K562 (cell line): ENCODE results near the gene PLPPR2. TPM values are rescaled to one million over a fixed set of nuclear protein-coding genes. Genes with fewer than 3 reads are reported as not detected.
"Not testable (repeated sequence)": the region's sequence is repeated elsewhere in the genome, so short reads cannot be mapped to it uniquely, and the experiment has no call there.

ENCODE experiments used
- ATAC-seq: fragments of 200-7000 bp; cut with Tn5 transposase; 3 replicates; pipeline ENCODE4 v1.9.1; 2020; ENCODE audit warnings: moderate library complexity
- BruUV-seq: library from RNA; stranded (reverse); fragments of 400-500 nt; replicated peaks from 2 replicates; lab custom pipeline; 2021; lab: Mats Ljungman, UMichigan
- CTCF ChIA-PET: fragments of 300-600 bp; formaldehyde crosslinking; extraction: SDS; loops from one replicate; lab custom pipeline; 2021; ENCODE audit warnings: low intra/inter-chr PET ratio; lab: Yijun Ruan, JAX
- POLR2A ChIA-PET: fragments of 300-600, 350-650 bp; sonication (Branson Sonifier 250); formaldehyde crosslinking; extraction: SDS; loops from one replicate; lab custom pipeline; 2021; ENCODE audit warnings: antibody characterized with exemption, inconsistent platforms; lab: Yijun Ruan, JAX
- DNase-seq, 4 experiments: peaks; one replicate each; pipeline versions ENCODE4 v3.0.0 to v3.0.0-alpha.2; 2011 to 2018; ENCODE audit warnings: low spot score in 3 of 4, mixed read lengths in 3 of 4; ENCODE audit errors: extremely low read depth in 1 of 4
- FAIRE-seq: peaks from 2 replicates; lab custom pipeline; 2011; peaks lifted over from hg19 to GRCh38; lab: Jason Lieb, UNC
- H2AFZ ChIP-seq: 2 replicates; pipeline ENCODE4 v1.6.0; 2011; ENCODE audit warnings: low read depth, low read length, control low read depth, inconsistent platforms
- H3K27ac ChIP-seq: fragments of 200-600 bp; 3 replicates; pipeline ENCODE4 v1.8.0; 2011; ENCODE audit warnings: low read depth, mild to moderate bottlenecking, control low read depth, inconsistent platforms, low read length, moderate library complexity, mixed read lengths; ENCODE audit errors: extremely low read depth
- H3K27me3 ChIP-seq, 2 experiments: fragments of 300-600 bp in 1 of 2; 2 replicates in 1 of 2; 3 replicates in 1 of 2; pipeline versions ENCODE4 v1.6.0 to v1.8.0; 2011; ENCODE audit warnings: inconsistent platforms in 2 of 2, low read length in 2 of 2, mild to moderate bottlenecking in 1 of 2, mixed read lengths in 1 of 2, moderate library complexity in 1 of 2; ENCODE audit not compliant: control insufficient read depth in 2 of 2, insufficient read depth in 2 of 2
- H3K36me3 ChIP-seq: fragments of 300-600 bp; 3 replicates; pipeline ENCODE4 v1.8.0; 2011; ENCODE audit warnings: mild to moderate bottlenecking, low read length, inconsistent platforms; ENCODE audit not compliant: control insufficient read depth, insufficient read depth
- H3K4me1 ChIP-seq, 2 experiments: fragments of 200-600 bp in 1 of 2; replicated peaks in 1 of 2; 2 replicates in 1 of 2; 3 replicates in 1 of 2; pipeline versions ENCODE4 v1.5.1 to v1.8.0; 2011; ENCODE audit warnings: inconsistent platforms in 2 of 2, low read length in 2 of 2, mild to moderate bottlenecking in 1 of 2, mixed read lengths in 1 of 2, moderate library complexity in 1 of 2; ENCODE audit not compliant: control insufficient read depth in 2 of 2, insufficient read depth in 2 of 2
- H3K4me2 ChIP-seq: 2 replicates; pipeline ENCODE4 v1.6.1; 2011; ENCODE audit warnings: low read length, control low read depth, inconsistent platforms, mixed read lengths; ENCODE audit not compliant: insufficient read depth
- H3K4me3 ChIP-seq: fragments of 200-600 bp; sonication (generic), shearing (Covaris generic); 2 replicates; pipeline ENCODE4 v1.5.1; 2016; ENCODE audit warnings: control low read depth, inconsistent platforms
- H3K79me2 ChIP-seq: fragments of 200-600 bp; 3 replicates; pipeline ENCODE4 v1.8.0; 2011; ENCODE audit warnings: low read length, inconsistent platforms; ENCODE audit not compliant: control insufficient read depth, insufficient read depth
- H3K9ac ChIP-seq, 2 experiments: 2 replicates each; pipeline versions ENCODE4 v1.6.0 to v1.6.1; 2011; ENCODE audit warnings: low read depth in 2 of 2, low read length in 2 of 2, control low read depth in 1 of 2, inconsistent platforms in 1 of 2, mild to moderate bottlenecking in 1 of 2, mixed read lengths in 1 of 2; ENCODE audit not compliant: insufficient read depth in 1 of 2
- H3K9me1 ChIP-seq: one replicate; pipeline ENCODE4 v1.6.0; 2011; ENCODE audit warnings: inconsistent platforms, mild to moderate bottlenecking, low read length, moderate library complexity; ENCODE audit not compliant: control insufficient read depth, insufficient read depth
- H3K9me3 ChIP-seq: replicated peaks from 2 replicates; pipeline ENCODE4 v1.5.1; 2011; ENCODE audit warnings: low read depth, low read length, inconsistent platforms; ENCODE audit not compliant: control insufficient read depth, insufficient read depth
- H4K20me1 ChIP-seq: replicated peaks from 2 replicates; pipeline ENCODE4 v1.6.1; 2011; ENCODE audit warnings: low read length, inconsistent platforms, mixed read lengths; ENCODE audit not compliant: control insufficient read depth, insufficient read depth
- CREB5 ChIP-seq: fragments of 250-450 bp; sonication (Bioruptor Pico); IDR thresholded peaks from 2 replicates; pipeline ENCODE4 v1.5.0; 2020; ENCODE audit warnings: mild to moderate bottlenecking
- ZNF121 ChIP-seq: sonication (generic); formaldehyde crosslinking; conservative IDR thresholded peaks from 2 replicates; pipeline ENCODE4 v1.8.0; 2022; ENCODE audit warnings: missing genetic modification reagents
- WGBS: fragments of 100-300 bp; shearing (Covaris generic); methylation state at CpG from one replicate; pipeline ENCODE4 v1.1.6; 2016; ENCODE audit warnings: low coverage, mixed read lengths; ENCODE audit not compliant: insufficient coverage; ENCODE audit errors: missing lambda C conversion rate; 5-methylcytosine and 5-hydroxymethylcytosine counted together
- in situ Hi-C: fragments of 300-500 bp; cut with MboI; formaldehyde crosslinking; loops from 4 replicates; pipeline ENCODE4 v1.15.0; 2018; ENCODE audit warnings: inconsistent platforms, mixed read lengths
- intact Hi-C: fragments of 100-400 bp; cut with micrococcal nuclease; formaldehyde crosslinking; loops from 2 replicates; pipeline ENCODE4 v1.14.2; 2022
- polyA plus RNA-seq, 8 experiments: library from polyadenylated mRNA; depleted of rRNA in 4 of 8; stranded (reverse) in 5 of 8; unstranded in 3 of 8; fragments of >200 nt; fragmentation: Nextera tagmentation in 2 of 8; fragmentation: Illumina TruSeq in 1 of 8; extraction: Ambion mirVana in 2 of 8; extraction: Trizol in 1 of 8; gene quantifications; 2 replicates each; pipeline versions ENCODE4 v1.2.1 to v1.2.3, GENCODE V29; 2011 to 2014; ENCODE audit warnings: inconsistent platforms in 1 of 8, missing spikeins in 1 of 8
- total RNA-seq, 7 experiments: library from RNA; depleted of rRNA in 6 of 7; stranded (reverse); fragments of >200 nt in 6 of 7; fragmentation: Illumina TruSeq in 2 of 7; extraction: Trizol in 2 of 7; gene quantifications; 2 replicates each; pipeline versions ENCODE4 v1.2.1 to v1.2.3, GENCODE V29; 2011 to 2021; ENCODE audit warnings: low replicate concordance in 1 of 7
- TF ChIP-seq, protein P1 (sequence below): fragments of 450-650 bp; IDR thresholded peaks from 2 replicates; pipeline ENCODE4 v1.6.1; 2016
- TF ChIP-seq, protein P2 (sequence below): fragments of 450-650 bp; formaldehyde crosslinking; IDR thresholded peaks from 2 replicates; pipeline ENCODE4 v1.4.0; 2020; ENCODE audit warnings: mild to moderate bottlenecking, moderate library complexity

Gene PLPPR2
- total and polyA plus RNA-seq, 9 of the 15 experiments (the other 6 are each of a cell fraction or from before 2014, with no cell fraction given): 0.49 to 15.9 (median 3.4) TPM

- no peak for TF ChIP-seq CREB5 (CRISPR knock-in tag)
- TF ChIP-seq, protein P1, sequence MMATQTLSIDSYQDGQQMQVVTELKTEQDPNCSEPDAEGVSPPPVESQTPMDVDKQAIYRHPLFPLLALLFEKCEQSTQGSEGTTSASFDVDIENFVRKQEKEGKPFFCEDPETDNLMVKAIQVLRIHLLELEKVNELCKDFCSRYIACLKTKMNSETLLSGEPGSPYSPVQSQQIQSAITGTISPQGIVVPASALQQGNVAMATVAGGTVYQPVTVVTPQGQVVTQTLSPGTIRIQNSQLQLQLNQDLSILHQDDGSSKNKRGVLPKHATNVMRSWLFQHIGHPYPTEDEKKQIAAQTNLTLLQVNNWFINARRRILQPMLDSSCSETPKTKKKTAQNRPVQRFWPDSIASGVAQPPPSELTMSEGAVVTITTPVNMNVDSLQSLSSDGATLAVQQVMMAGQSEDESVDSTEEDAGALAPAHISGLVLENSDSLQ: no peak
- TF ChIP-seq, protein P2, sequence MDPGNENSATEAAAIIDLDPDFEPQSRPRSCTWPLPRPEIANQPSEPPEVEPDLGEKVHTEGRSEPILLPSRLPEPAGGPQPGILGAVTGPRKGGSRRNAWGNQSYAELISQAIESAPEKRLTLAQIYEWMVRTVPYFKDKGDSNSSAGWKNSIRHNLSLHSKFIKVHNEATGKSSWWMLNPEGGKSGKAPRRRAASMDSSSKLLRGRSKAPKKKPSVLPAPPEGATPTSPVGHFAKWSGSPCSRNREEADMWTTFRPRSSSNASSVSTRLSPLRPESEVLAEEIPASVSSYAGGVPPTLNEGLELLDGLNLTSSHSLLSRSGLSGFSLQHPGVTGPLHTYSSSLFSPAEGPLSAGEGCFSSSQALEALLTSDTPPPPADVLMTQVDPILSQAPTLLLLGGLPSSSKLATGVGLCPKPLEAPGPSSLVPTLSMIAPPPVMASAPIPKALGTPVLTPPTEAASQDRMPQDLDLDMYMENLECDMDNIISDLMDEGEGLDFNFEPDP (CRISPR knock-in tag): no peak
Observed at GRCh38 chr19:11339254-11340098, 15.8 kb upstream of the PLPPR2 start, which contains the start of gene RAB3D (continued).

- 66% methylated on average over 8 of the region's 8 CpGs for WGBS
- H3K9me3 ChIP-seq, H3K9me1 ChIP-seq, intact Hi-C loops, in situ Hi-C loops, H3K79me2 ChIP-seq, ATAC-seq, H3K36me3 ChIP-seq, CTCF ChIA-PET, H3K27ac ChIP-seq, BruUV-seq, H3K27me3 ChIP-seq, FAIRE-seq, DNase-seq, H4K20me1 ChIP-seq: not testable (repeated sequence)
- H3K4me1 ChIP-seq: peaks cover 14 to 41% of the 10 kb centered on the region in 2 experiments; a peak in 4 of 5 replicates
- H3K4me2 ChIP-seq: peak overlapping the region; percentile 88
- H3K4me3 ChIP-seq: peak overlapping the region; percentile 40
- peak; percentile 75 for TF ChIP-seq ZNF121 (CRISPR knock-in tag)
- H3K9ac ChIP-seq: peak overlapping the region in 1 of 2 experiments; percentile 50; a peak in 1 of 4 replicates
- POLR2A ChIA-PET: interaction anchor here (0.6 to 1.1 kb wide), 2 partner anchors 34 to 213 kb away, joined by 3 read pairs; partner anchors contain the start of gene SWSAP1
- peak overlapping the region; percentile 85 for H2AFZ ChIP-seq
Observed at GRCh38 chr19:11340099-11340467, 15.1 kb upstream of the PLPPR2 start.
